HAP-1 (cell line): ENCODE results near the gene TMEM95.

ENCODE experiments used
- DNase-seq, 2 experiments: peaks; one replicate each; pipeline ENCODE4 v3.0.0-alpha.2; 2016 to 2020; ENCODE audit warnings: low spot score in 2 of 2
- H3K27me3 ChIP-seq: fragments of 250-450 bp; sonication (Bioruptor Pico); 2 replicates; pipeline ENCODE4 v1.5.1; 2020; ENCODE audit warnings: low read depth, mild to moderate bottlenecking, moderate library complexity
- H3K36me3 ChIP-seq: fragments of 250-450 bp; sonication (Bioruptor Pico); replicated peaks from 2 replicates; pipeline ENCODE4 v1.5.1; 2020; ENCODE audit warnings: mild to moderate bottlenecking
- H3K4me1 ChIP-seq: fragments of 250-450 bp; sonication (Bioruptor Pico); 2 replicates; pipeline ENCODE4 v1.5.1; 2020; ENCODE audit warnings: mild to moderate bottlenecking
- H3K4me3 ChIP-seq: fragments of 250-450 bp; sonication (Bioruptor Pico); 2 replicates; pipeline ENCODE4 v1.5.1; 2020; ENCODE audit warnings: mild to moderate bottlenecking, moderate library complexity
- H3K9me3 ChIP-seq: fragments of 250-450 bp; sonication (Bioruptor Pico); 2 replicates; pipeline ENCODE4 v1.5.1; 2020; ENCODE audit warnings: mild to moderate bottlenecking, moderate library complexity
- in situ Hi-C: fragments of 300-500 bp; cut with MboI; formaldehyde crosslinking; loops from 3 replicates; pipeline ENCODE4 v1.14.3; 2020; ENCODE audit warnings: low sequenced_read_pairs, inconsistent platforms, mixed read lengths

Gene TMEM95

GRCh38 chr17:7315570-7316235 is 39.3 kb upstream of the TMEM95 start:
- DNase-seq: no peak
- Histone ChIP-seq H3K27me3 (no peaks in the 10 kb centered on the region), H3K4me3 (peak overlapping the region; percentile 58), H3K9me3 (no peaks in the 10 kb centered on the region), H3K36me3 (peaks cover 78% of the 10 kb centered on the region), H3K4me1 (peaks cover 10% of the 10 kb centered on the region)
- in situ Hi-C loops: no loop called here

GRCh38 chr17:7317161-7317803 is 37.7 kb upstream of the TMEM95 start:
- in situ Hi-C loops: no loop called here
- Histone ChIP-seq H3K4me3 (no peak overlapping the region), H3K4me1 (peaks cover 10% of the 10 kb centered on the region), H3K36me3 (peaks cover 82% of the 10 kb centered on the region), H3K27me3 (no peaks in the 10 kb centered on the region), H3K9me3 (no peaks in the 10 kb centered on the region)
- no peak for DNase-seq

- DNase-seq: no peak
- in situ Hi-C loops: no loop called here
- H3K4me3 ChIP-seq: no peak overlapping the region
- H3K36me3 ChIP-seq: peaks cover 82% of the 10 kb centered on the region
- H3K4me1 ChIP-seq: peaks cover 10% of the 10 kb centered on the region
- no peaks in the 10 kb centered on the region for H3K27me3 ChIP-seq
- no peaks in the 10 kb centered on the region for H3K9me3 ChIP-seq
Observed at GRCh38 chr17:7318121-7318860, 36.7 kb upstream of the TMEM95 start.

- Histone ChIP-seq H3K36me3 (peaks cover 83% of the 10 kb centered on the region), H3K4me3 (no peak overlapping the region), H3K4me1 (no peaks in the 10 kb centered on the region), H3K27me3 (no peaks in the 10 kb centered on the region), H3K9me3 (no peaks in the 10 kb centered on the region)
- in situ Hi-C loops: no loop called here
- no peak for DNase-seq
Observed at GRCh38 chr17:7321466-7321865, 33.5 kb upstream of the TMEM95 start.

- in situ Hi-C loops: no loop called here
- Histone ChIP-seq H3K36me3 (peaks cover 78% of the 10 kb centered on the region), H3K4me3 (no peak overlapping the region), H3K27me3 (no peaks in the 10 kb centered on the region), H3K4me1 (0 out of 2 replicates have a peak, but pooled peaks cover under 1% of the 10 kb centered on the region), H3K9me3 (no peaks in the 10 kb centered on the region)
- no peak for DNase-seq
Observed at GRCh38 chr17:7322520-7323194, 32.3 kb upstream of the TMEM95 start.

GRCh38 chr17:7323731-7324437 is 31.1 kb upstream of the TMEM95 start:
- Histone ChIP-seq H3K36me3 (peaks cover 66% of the 10 kb centered on the region), H3K4me3 (no peak overlapping the region), H3K27me3 (no peaks in the 10 kb centered on the region), H3K4me1 (peaks cover 6% of the 10 kb centered on the region; the same call in 1 of the 2 replicates), H3K9me3 (no peaks in the 10 kb centered on the region)
- peak in 1 of 2 experiments; percentile 79 for DNase-seq
- in situ Hi-C loops: no loop called here

- Histone ChIP-seq H3K4me1 (peaks cover 6% of the 10 kb centered on the region; the same call in 1 of the 2 replicates), H3K36me3 (peaks cover 64% of the 10 kb centered on the region), H3K27me3 (no peaks in the 10 kb centered on the region), H3K4me3 (no peak overlapping the region), H3K9me3 (no peaks in the 10 kb centered on the region)
- DNase-seq: no peak
- in situ Hi-C loops: no loop called here
Observed at GRCh38 chr17:7324438-7324779, 30.5 kb upstream of the TMEM95 start.

- Histone ChIP-seq H3K36me3 (peaks cover 63% of the 10 kb centered on the region), H3K4me1 (peaks cover 6% of the 10 kb centered on the region; the same call in 1 of the 2 replicates), H3K4me3 (no peak overlapping the region), H3K27me3 (no peaks in the 10 kb centered on the region), H3K9me3 (no peaks in the 10 kb centered on the region)
- no peak for DNase-seq
- in situ Hi-C loops: no loop called here
Observed at GRCh38 chr17:7325031-7325528, 29.9 kb upstream of the TMEM95 start.

GRCh38 chr17:7326186-7326585 is 28.8 kb upstream of the TMEM95 start:
- H3K4me3 ChIP-seq: no peak overlapping the region
- H3K27me3 ChIP-seq: no peaks in the 10 kb centered on the region
- no peaks in the 10 kb centered on the region for H3K9me3 ChIP-seq
- DNase-seq: no peak
- H3K4me1 ChIP-seq: peaks cover 10% of the 10 kb centered on the region
- peaks cover 52% of the 10 kb centered on the region for H3K36me3 ChIP-seq
- in situ Hi-C loops: no loop called here

GRCh38 chr17:7327056-7327455 is 27.9 kb upstream of the TMEM95 start:
- peaks cover 43% of the 10 kb centered on the region for H3K36me3 ChIP-seq
- no peaks in the 10 kb centered on the region for H3K27me3 ChIP-seq
- in situ Hi-C loops: no loop called here
- H3K9me3 ChIP-seq: no peaks in the 10 kb centered on the region
- no peak overlapping the region for H3K4me3 ChIP-seq
- H3K4me1 ChIP-seq: peaks cover 10% of the 10 kb centered on the region
- DNase-seq: no peak

- DNase-seq: no peak
- Histone ChIP-seq H3K36me3 (peaks cover 38% of the 10 kb centered on the region), H3K9me3 (no peaks in the 10 kb centered on the region), H3K4me3 (no peak overlapping the region), H3K4me1 (peaks cover 10% of the 10 kb centered on the region), H3K27me3 (no peaks in the 10 kb centered on the region)
- in situ Hi-C loops: no loop called here
Observed at GRCh38 chr17:7327501-7327900, 27.5 kb upstream of the TMEM95 start.

- H3K4me1 ChIP-seq: peaks cover 10% of the 10 kb centered on the region
- no peaks in the 10 kb centered on the region for H3K27me3 ChIP-seq
- no peak for DNase-seq
- in situ Hi-C loops: no loop called here
- peak overlapping the region; percentile 89 for H3K4me3 ChIP-seq
- H3K36me3 ChIP-seq: peaks cover 33% of the 10 kb centered on the region
- H3K9me3 ChIP-seq: no peaks in the 10 kb centered on the region
Observed at GRCh38 chr17:7328009-7328408, 26.9 kb upstream of the TMEM95 start.

- DNase-seq: no peak
- in situ Hi-C loops: no loop called here
- H3K4me3 ChIP-seq: peak within 1 kb of the TSS; percentile 89
- no peaks in the 10 kb centered on the region for H3K27me3 ChIP-seq
- peaks cover 10% of the 10 kb centered on the region for H3K4me1 ChIP-seq
- no peaks in the 10 kb centered on the region for H3K9me3 ChIP-seq
- H3K36me3 ChIP-seq: peaks cover 24% of the 10 kb centered on the region
Observed at GRCh38 chr17:7328840-7329373, 26.0 kb upstream of the TMEM95 start, which contains the start of gene NEURL4. NEURL4 (minus strand) TSS chr17:7329335; CDS start chr17:7329312, 23 bp downstream.
